GM10266 (cell line): Measurements from ENCODE around the gene PXDN.

ENCODE experiments used
- DNase-seq: peaks from one replicate; pipeline ENCODE4 v3.0.0; 2012; ENCODE audit errors: extremely low spot score
- CTCF ChIP-seq: IDR thresholded peaks from 2 replicates; pipeline ENCODE4 v1.5.1; 2012; ENCODE audit warnings: mild to moderate bottlenecking, low read depth; ENCODE audit not compliant: control insufficient read depth, insufficient read depth; ENCODE audit errors: missing control alignments

PXDN gene

DNA sequence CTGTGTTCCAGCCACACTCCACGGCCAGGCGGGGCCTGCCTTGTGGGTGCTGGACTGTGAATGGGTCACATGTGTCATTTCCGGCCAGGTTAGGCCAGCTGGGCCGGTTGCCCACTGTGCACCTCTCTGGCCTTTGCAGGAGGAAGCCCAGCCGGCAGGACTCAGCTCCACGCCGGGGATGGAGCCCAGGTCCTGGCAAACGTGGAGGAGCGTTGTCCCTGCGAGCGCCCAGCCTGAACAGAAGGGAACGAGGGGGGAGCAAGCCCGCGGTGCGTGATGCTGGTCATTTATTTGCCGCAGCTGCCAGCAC lies 152.9 kb downstream of the PXDN start:
- no peak for TF ChIP-seq CTCF
- DNase-seq: no peak

DNA sequence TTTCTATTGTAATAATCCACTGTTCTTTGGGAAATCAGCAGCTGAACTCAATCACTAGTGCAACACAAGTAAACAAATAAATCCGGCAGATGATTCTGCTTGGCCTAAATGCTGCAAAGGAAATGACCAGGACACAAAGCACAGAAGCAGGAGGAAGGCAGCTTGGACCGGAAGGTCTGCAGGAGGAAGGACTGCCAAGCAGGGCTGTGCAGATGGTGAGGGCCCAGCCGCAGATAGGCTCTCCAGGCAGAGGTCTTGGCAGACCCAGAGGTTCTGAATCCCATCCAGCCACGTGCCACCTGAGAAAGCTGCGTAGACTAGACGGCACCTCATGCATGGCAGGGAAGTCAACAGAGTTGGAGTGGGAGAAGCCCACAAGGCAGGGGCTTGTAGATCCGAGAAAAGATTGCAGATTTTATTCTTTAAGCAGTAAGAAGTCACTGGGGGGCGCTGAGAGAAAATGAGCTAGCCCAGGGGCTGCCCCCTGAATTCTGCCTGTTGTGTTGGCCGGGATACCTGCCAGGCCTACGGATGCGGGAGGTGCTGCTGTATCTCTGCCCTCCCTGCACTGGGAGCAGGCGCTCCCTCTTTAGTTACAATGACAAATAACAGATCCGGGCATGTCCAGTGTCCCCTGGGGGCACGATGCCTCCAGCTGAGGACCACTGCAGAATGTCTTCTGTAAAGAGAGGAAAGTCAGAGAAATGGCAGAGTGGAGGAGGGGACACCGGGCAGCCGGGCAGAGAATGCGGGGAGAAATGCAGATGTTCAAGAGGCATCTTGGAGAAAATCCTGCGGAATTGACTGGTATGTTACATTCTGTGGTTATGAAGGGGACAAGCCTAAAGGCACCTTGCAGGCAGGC lies 153.5 kb downstream of the PXDN start:
- no peak for DNase-seq
- no peak for TF ChIP-seq CTCF

GRCh38 chr2:1588978-1589621 lies 155.2 kb downstream of the PXDN start:
- DNase-seq: no peak
- TF ChIP-seq CTCF: no peak

DNA sequence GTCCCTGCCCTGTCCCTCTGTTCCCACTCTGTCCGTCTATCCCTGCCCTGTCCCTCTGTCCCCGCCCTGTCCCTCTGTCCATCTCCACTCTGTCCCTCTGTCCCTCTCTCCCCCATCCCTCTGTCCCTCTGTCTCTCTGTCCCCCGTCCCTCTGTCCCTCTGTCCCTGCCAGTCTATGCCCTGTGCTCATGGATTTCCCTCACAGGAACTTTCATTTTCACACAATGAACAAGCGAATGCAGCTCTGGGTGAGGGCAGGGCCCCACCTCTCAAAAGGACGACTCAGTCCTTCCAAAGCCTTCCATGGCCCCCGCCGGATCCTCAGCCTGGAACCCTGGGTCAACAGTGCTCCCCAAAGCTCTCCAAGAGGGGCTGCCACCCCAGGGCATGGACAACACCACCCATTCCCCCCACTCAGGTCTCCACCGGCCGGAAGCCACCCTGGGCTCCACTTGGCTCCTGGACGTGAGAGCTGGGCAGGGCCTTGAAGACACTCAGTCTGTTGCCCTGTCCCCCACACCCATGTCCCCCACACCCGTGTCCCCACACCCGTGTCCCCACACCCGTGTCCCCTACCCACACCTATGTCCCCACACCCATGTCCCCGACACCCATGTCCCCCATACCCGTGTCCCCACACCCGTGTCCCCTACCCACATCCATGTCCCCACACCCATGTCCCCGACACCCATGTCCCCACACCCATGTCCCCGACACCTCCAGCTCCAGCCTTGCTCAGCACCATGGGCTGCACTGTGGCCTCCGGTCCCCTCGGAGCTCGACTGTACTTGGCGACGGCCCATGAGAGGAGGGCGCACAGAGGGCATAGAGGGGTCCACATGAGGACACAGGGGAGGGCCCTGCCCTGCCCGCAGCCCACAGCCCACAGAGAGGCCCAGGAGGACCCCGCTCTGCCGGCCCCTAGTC lies 156.0 kb downstream of the PXDN start:
- no peak for DNase-seq
- no peak for TF ChIP-seq CTCF

- TF ChIP-seq CTCF: no peak
- no peak for DNase-seq
These were observed 157.1 kb downstream of the PXDN start for GRCh38 chr2:1586923-1587840.

DNA sequence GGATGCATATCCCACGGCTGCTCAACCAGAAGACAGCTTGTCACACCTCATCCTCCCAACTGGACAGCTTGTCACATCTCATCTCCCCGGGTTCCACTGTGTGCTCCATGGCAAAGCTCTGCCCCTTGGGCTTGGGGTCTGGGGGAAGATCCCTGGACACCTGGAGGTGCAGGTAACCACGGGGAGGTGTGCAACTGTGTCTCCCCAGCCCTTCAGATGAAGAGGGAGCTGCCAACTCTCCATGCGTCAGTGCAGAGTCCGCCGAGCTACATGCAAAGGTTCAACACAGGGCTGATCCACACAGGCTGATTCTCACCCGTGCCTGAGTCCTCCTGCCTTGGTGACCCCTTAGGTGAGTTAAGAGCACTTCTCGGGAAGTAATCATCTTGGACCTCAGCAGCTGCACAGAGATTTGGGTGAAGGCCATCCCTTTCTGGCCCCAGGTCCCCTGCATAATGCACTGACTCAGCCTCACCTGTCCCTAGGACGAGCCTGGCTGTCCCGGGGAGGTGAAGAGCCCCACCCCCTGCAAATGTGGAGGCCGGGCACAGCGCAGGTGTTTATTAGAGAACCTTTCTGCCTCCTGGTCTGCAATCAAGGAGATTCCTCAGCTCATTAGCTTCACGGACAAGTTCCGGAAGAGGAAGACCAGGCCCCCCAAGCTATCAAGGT lies 157.9 kb downstream of the PXDN start:
- DNase-seq: no peak

More for the DNA sequence above, 157.9 kb downstream of the PXDN start:
- no peak for TF ChIP-seq CTCF
